Esophagus muscularis mucosa (tissue), 3 donors: Measurements from ENCODE around the gene FTO.

Experiments
- CTCF ChIP-seq, 3 experiments: fragments of 200-600 bp in 2 of 3; fragments of 450-650 bp in 1 of 3; sonication (generic) in 2 of 3; IDR thresholded peaks; one replicate each; pipeline ENCODE4 v1.5.1; 2017 to 2019; ENCODE audit warnings: antibody characterized with exemption in 3 of 3, mild to moderate bottlenecking in 2 of 3, moderate library complexity in 1 of 3
- POLR2A ChIP-seq: fragments of 450-650 bp; IDR thresholded peaks from one replicate; pipeline ENCODE4 v1.6.1; 2017; ENCODE audit warnings: antibody characterized with exemption, moderate library complexity, mild to moderate bottlenecking, low read depth
- POLR2AphosphoS5 ChIP-seq, 2 donors: sonication (generic); formaldehyde crosslinking; IDR thresholded peaks; one replicate each; pipeline ENCODE4 v1.6.1; 2017; ENCODE audit warnings: antibody characterized with exemption in 2 of 2

GRCh38 chr16:53991754-53992378, 287.9 kb downstream of the FTO start:
- TF ChIP-seq CTCF (IDR thresholded peaks at IDR 0.05): no peak
- TF ChIP-seq POLR2A: no peak
- TF ChIP-seq POLR2AphosphoS5 (IDR thresholded peaks at IDR 0.05): no peak
